GM21447 (cell line): ENCODE measurements around the gene GRIA2.
"Not testable (repeated sequence)": the region's sequence is repeated elsewhere in the genome, so short reads cannot be mapped to it uniquely, and the experiment has no call there.

Experiments used
- ATAC-seq: cut with Tn5 transposase; IDR thresholded peaks from one replicate; pipeline ENCODE4 v1.9.1; 2021; ENCODE audit not compliant: unreplicated experiment

GRIA2 gene

GRCh38 chr4:157220371-157220881 is at the start of gene GRIA2:
Gene GRIA2 (plus strand): TSS chr4:157220728. CDS start chr4:157221043, 315 bp downstream.
- ATAC-seq: no peak

GRCh38 chr4:157172011-157172410 is 48.5 kb upstream of the GRIA2 start:
- no peak for ATAC-seq

DNA sequence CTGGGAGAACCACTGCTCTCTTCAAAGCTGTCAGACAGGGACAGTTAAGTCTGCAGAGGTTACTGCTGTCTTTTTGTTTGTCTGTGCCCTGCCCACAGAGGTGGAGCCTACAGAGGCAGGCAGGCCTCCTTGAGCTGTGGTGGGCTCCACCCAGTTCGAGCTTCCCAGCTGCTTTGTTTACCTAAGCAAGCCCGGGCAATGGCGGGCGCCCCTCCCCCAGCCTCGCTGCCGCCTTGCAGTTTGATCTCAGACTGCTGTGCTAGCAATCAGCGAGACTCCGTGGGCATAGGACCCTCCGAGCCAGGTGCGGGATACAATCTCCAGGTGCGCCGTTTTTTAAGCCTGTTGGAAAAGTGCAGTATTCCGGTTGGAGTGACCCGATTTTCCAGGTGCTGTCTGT is 40.3 kb upstream of the GRIA2 start:
- ATAC-seq: not testable (repeated sequence)

DNA sequence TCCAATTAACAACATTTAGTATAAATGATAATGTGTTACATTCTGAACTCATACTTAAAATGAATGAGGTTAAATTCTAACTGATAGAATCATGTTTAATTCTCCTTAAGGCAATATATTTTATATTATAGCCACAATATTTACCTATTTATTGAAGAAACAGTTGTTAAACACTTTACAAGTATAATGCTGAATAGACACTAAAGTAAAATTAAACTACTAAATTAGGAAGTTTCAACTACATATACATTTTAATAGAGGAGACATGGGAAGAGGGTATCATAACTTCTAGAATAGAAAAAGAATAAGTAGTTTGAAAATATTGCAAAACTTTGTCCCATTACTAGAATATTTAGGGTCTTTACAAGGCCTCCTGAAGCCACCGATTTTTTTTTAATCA is 36.2 kb upstream of the GRIA2 start:
- no peak for ATAC-seq

DNA sequence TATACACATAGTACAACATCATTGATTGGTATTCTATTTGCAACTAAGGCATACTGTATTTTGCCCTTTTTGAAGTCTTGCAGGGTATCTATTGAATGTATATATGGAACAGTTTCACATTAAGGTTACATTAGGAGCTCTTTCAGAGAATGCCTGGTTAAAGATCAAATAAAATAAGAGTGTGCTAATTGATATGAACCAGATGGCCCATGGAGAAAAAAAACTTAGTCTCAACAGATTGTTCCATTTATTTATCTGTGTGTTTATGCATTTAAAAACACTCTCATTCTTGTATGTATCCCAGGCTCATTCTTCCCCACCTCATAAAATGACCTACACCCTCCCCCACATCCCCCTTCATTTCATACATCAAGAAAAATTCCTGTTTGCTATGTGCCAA is 35.2 kb upstream of the GRIA2 start:
- ATAC-seq: no peak

DNA sequence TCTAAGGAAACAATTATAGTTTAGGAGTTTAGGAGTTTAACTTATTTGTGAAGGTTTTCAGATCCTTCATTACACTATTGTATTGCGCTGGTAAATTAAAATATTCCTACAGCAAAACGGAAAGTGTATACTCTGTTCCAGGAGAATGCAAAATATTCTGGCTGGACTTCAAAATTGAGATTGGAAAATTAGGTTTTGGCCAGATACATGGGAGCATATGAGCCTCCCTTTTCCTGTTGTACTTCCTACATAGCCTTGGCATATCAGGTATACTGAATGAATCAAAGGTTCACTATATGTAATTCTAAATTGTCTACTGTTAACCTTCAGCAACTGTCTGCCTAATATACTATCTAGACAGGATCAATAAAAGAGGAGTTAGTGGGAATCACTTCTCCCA is 25.2 kb upstream of the GRIA2 start:
- no peak for ATAC-seq

DNA sequence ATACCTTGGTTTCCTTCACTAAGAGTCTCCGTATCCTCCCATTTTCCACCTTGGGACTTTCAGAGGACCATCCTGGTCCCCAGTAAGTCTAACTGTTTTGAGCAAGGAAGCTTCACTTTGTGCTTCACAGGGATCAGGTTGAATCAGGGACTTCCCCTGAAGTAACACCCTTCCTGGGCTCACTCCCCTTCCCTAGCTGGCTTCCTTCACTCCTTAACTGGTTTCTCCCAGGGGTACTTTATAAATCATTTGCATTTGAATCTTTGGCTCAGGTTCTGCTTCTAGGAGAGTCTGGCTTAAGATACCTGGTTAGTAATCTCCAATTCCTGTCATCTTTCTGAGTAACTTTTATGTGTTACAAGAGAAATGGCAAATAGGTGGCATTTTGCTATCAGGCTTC is 24.5 kb upstream of the GRIA2 start:
- ATAC-seq: no peak

DNA sequence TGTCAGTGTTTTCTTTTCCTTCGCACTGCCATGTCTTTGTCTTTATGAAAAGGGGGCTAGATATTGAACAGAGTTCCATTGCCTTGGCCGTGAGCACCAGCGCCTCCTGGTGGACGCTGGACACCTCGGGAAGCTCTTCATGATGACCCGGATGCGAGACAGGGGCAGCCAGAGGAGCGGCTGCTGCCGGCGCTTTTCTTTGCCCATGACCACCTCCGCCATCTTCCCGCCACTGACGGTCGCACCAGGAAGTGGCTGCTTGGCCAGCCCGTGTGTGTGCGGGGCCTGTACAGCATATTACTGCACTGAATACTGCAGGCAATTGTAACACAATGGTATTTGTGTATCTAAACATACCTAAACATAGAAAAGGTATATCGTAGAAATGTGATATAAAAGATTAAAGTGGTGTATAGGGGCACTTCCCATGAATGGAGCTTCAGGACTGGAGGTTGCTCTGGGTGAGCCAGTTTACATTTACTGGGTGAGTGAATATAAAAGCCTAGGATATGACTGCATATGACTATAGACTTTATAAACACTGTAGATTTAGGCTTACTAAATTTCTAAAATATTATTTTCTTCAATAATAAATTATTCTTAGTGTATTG is 15.8 kb upstream of the GRIA2 start:
- no peak for ATAC-seq

DNA sequence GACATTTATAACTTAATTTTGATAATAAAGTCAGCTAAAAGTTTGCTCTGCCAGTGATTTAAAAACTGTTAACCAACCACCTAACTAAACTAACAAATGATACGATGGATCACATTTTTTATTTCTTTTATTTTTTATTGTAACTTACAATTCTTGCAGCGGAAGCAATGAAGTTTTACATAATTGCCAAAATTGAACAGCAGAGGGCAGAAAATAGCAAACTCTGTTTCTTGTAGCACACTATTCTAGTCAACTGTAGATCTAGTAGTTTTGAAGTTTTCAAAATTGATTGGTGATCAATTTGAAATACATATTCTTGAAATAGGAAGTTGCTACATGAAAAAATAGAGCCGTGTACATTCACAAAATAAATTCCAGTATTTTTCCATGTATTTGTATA is 2.8 kb upstream of the GRIA2 start:
- no peak for ATAC-seq

DNA sequence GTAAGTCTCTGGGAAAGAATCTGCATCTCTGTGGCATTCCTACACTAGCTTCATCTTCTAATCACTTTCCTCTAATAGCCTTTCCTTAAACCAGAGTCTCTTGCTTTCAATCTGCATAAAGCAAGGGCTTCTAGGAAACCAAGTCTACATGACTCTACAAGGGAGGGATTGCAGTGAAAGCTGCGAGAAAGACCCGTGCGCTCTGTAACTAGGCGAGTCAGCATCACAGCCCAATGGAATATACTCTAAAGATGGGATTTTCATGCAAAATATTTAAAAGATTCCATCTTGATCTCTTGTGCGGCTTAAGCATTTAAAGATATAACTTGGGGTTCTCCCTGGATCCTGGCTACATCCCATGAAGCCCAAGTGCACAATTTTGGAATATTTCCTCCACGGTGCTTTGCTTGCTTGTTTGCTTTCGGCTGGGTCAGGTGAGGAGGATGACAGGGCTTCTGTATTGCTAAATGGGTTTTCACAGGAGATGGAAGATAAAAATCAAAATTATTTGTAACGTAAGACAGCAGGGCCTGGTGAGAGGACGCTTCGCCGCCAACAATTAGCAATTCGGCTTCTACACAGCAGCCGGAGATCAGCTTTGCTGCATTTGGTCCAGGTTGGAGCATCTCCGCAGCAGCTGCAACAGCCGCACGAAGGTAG is 687 bp upstream of the GRIA2 start:
- no peak for ATAC-seq

DNA sequence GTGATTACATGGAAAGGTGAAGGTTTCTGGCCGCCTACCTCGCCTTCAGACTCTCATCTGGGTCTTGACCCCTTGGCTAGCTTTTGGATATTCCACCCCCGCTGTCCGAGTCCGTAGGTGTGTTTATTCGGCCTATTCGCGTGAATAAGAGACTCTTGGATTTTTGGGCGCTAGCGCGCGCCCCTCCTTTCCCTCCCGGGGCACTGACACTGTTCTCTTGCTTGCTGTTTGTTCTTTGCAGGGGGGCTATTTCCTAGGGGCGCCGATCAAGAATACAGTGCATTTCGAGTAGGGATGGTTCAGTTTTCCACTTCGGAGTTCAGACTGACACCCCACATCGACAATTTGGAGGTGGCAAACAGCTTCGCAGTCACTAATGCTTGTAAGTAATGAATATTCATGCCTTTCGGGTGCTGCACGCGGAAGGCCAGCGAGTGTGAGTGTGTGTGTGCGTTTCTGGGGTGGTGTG is 932 bp downstream of the GRIA2 start:
- no peak for ATAC-seq

GRCh38 chr4:157221895-157222770 is 1.6 kb downstream of the GRIA2 start:
- ATAC-seq: no peak

GRCh38 chr4:157222771-157223160 is 2.2 kb downstream of the GRIA2 start:
- no peak for ATAC-seq

- no peak for ATAC-seq
Measured at GRCh38 chr4:157223456-157223855, 2.9 kb downstream of the GRIA2 start.

DNA sequence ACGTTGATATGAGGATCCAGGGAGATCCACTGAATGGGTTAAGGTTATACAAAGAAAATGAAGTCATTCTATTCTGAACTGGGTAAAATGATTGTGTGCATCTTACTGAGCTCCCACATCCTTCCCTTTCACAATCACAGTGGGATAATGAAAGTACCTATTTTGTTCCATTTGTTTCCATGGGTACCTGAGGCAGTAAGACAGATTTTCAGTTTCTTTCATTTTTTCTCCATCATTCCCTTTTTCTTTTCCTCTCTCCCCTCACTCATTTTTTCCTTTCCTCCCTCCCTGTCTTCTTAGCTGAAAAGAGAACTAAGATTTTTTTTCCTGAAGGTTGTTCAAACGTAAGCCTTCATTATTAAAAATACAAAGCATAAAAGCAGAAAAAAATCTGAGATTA is 4.6 kb downstream of the GRIA2 start:
- no peak for ATAC-seq

DNA sequence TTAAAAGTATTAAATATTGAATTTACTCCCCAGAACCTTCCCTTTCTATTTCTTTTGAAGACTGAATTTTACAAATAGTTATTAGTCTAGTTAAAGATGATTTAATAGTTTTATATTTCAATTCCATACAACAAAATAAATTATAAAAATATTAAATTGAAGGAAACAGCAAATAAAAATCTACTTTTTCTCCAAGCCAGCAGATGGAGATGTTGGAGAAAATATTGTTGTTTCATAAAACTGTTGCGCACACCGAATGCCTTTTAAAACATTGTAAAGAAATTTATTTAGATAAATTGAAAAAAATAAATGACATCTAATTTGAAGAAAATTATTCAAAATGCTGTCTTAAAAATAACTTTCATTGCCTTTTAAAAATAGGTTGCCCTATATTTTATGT is 5.5 kb downstream of the GRIA2 start:
- ATAC-seq: no peak

DNA sequence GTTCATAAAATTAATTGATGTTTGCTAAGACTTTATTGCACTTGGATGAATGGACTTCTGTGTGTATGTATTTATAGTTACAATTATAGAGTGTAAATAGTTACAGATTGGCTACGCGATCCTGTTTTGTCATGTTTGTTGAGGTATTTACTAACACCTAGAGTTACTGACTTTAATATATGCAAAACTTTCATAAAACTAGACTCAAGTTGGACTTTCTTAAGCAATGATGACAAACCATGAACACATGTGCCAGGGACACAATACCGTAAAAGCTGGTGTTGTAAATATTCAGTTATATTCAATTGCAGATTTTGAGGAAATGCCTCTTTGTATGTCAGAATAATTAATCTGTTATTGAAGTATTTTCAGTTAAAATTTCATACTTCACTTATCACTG is 6.1 kb downstream of the GRIA2 start:
- ATAC-seq: no peak

- ATAC-seq: no peak
Measured at GRCh38 chr4:157231525-157231924, 11.0 kb downstream of the GRIA2 start.

- ATAC-seq: no peak
Measured at GRCh38 chr4:157242871-157243270, 22.3 kb downstream of the GRIA2 start.

DNA sequence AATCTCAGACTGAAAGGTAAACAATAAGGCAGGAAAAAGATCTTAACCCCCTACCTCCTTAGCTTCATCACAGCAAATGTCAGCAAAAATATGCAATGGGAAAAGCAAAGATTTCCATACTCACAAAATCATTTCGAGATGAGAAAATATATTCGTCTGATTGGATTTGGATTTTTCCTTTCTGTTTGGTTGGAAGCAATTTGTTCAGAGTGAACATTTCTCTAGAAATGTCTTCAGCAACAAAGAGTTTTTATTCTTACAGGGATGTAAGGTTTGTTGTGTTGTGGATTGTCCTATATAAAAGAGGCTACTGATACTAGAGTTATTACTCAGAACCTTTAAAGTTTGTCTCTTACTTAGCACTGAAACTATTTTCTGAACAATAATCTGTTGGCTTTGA is 23.8 kb downstream of the GRIA2 start:
- ATAC-seq: no peak

DNA sequence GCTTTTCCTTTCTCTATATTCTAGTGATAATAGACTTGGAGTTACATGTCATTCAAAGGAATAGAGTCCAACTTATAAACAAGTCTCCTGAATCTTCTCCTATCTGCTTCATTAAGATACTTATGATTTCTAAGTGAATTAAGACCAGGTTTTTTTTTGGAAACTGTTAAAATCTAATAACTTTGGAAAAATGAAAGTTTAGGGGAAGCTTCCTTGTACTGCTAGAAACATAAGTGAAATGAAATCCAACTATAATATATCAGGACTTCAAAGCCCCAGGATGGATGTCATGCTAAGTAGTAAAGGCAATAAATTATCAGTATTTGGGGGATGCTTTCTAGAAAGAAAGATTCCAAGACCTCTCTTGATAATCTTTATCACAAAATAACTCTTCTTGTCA is 24.8 kb downstream of the GRIA2 start:
- no peak for ATAC-seq

- no peak for ATAC-seq
Measured at GRCh38 chr4:157246964-157247363, 26.4 kb downstream of the GRIA2 start.
